SK-N-SH (cell line): ENCODE data around the gene TMOD4. TPM values are rescaled to one million over a fixed set of nuclear protein-coding genes. Genes with fewer than 3 reads are reported as not detected.

ENCODE experiments used
- CTCF ChIA-PET: fragments of 300-600, 350-600 bp; formaldehyde crosslinking; extraction: SDS; loops from one replicate; lab custom pipeline; 2021; lab: Yijun Ruan, JAX
- POLR2A ChIA-PET: fragments of 350-600 bp; sonication (Branson Sonifier 250); formaldehyde crosslinking; extraction: SDS; loops from one replicate; lab custom pipeline; 2020; ENCODE audit warnings: antibody characterized with exemption, inconsistent platforms; lab: Yijun Ruan, JAX
- DNase-seq: peaks from one replicate; pipeline ENCODE4 v3.0.0; 2012
- H2AFZ ChIP-seq: fragments of 200-600 bp; sonication (generic); 2 replicates; pipeline ENCODE4 v1.8.1; 2016; ENCODE audit warnings: antibody characterized with exemption, mild to moderate bottlenecking, low read depth
- H3F3A ChIP-seq: fragments of 200-600 bp; sonication (generic); replicated peaks from 2 replicates; pipeline ENCODE3; 2016; ENCODE audit warnings: antibody characterized with exemption, mild to moderate bottlenecking; ENCODE audit not compliant: insufficient read depth
- H3K27ac ChIP-seq, 2 experiments: fragments of 200-500 bp in 1 of 2; fragments of 200-600 bp in 1 of 2; sonication (Bioruptor generic) in 1 of 2; sonication (generic), shearing (Covaris generic) in 1 of 2; 2 replicates each; pipeline versions ENCODE4 v1.5.1 to v1.6.1; 2014 to 2016; ENCODE audit warnings: low read depth in 2 of 2, inconsistent platforms in 1 of 2, low read length in 1 of 2, mild to moderate bottlenecking in 1 of 2, mixed read lengths in 1 of 2
- H3K27me3 ChIP-seq: fragments of 200-600 bp; sonication (generic), shearing (Covaris generic); 2 replicates; pipeline ENCODE4 v1.6.1; 2016; ENCODE audit warnings: mixed run types; ENCODE audit not compliant: insufficient read depth
- H3K36me3 ChIP-seq, 2 experiments: fragments of 200-500 bp in 1 of 2; fragments of 200-600 bp in 1 of 2; sonication (Bioruptor generic) in 1 of 2; sonication (generic) in 1 of 2; replicated peaks in 1 of 2; 2 replicates each; pipeline versions ENCODE3 to v1.5.1; 2014 to 2016; ENCODE audit warnings: low read length in 1 of 2, mild to moderate bottlenecking in 1 of 2; ENCODE audit not compliant: insufficient read depth in 2 of 2, control insufficient read depth in 1 of 2
- H3K4me1 ChIP-seq, 2 experiments: fragments of 200-500 bp in 1 of 2; fragments of 200-600 bp in 1 of 2; sonication (Bioruptor generic) in 1 of 2; sonication (generic), shearing (Covaris generic) in 1 of 2; 2 replicates each; pipeline versions ENCODE4 v1.5.1 to v1.6.1; 2014 to 2016; ENCODE audit warnings: low read depth in 1 of 2, low read length in 1 of 2, mixed run types in 1 of 2; ENCODE audit not compliant: insufficient read depth in 2 of 2, control insufficient read depth in 1 of 2
- H3K4me2 ChIP-seq: fragments of 200-600 bp; sonication (generic), shearing (Covaris generic); 2 replicates; pipeline ENCODE4 v1.6.1; 2017; ENCODE audit warnings: mixed run types
- H3K4me3 ChIP-seq, 2 experiments: fragments of 200-500 bp in 1 of 2; fragments of 200-600 bp in 1 of 2; sonication (Bioruptor generic) in 1 of 2; sonication (generic), shearing (Covaris generic) in 1 of 2; 2 replicates each; pipeline versions ENCODE4 v1.5.1 to v1.8.1; 2014 to 2016; ENCODE audit warnings: low read depth in 2 of 2, inconsistent platforms in 1 of 2, low read length in 1 of 2, mild to moderate bottlenecking in 1 of 2, mixed read lengths in 1 of 2, moderate library complexity in 1 of 2
- H3K79me2 ChIP-seq: fragments of 200-600 bp; sonication (generic); 2 replicates; pipeline ENCODE4 v1.8.1; 2017; ENCODE audit warnings: mild to moderate bottlenecking; ENCODE audit not compliant: insufficient read depth
- H3K9ac ChIP-seq: fragments of 200-600 bp; sonication (generic); 2 replicates; pipeline ENCODE4 v1.6.1; 2017; ENCODE audit warnings: mixed run types
- H3K9me2 ChIP-seq: fragments of 200-600 bp; sonication (generic); 2 replicates; pipeline ENCODE4 v1.6.1; 2017; ENCODE audit warnings: mixed run types
- H3K9me3 ChIP-seq: fragments of 200-600 bp; sonication (generic); 2 replicates; pipeline ENCODE4 v1.6.1; 2017; ENCODE audit warnings: mixed run types, mild to moderate bottlenecking, moderate library complexity
- H4K20me1 ChIP-seq: fragments of 200-600 bp; sonication (generic); 2 replicates; pipeline ENCODE4 v1.6.1; 2017; ENCODE audit warnings: mild to moderate bottlenecking, mixed run types; ENCODE audit not compliant: insufficient read depth
- CTCF ChIP-seq: fragments of 200-600 bp; sonication (generic); IDR thresholded peaks from 2 replicates; pipeline ENCODE4 v1.6.1; 2017; ENCODE audit warnings: antibody characterized with exemption, mild to moderate bottlenecking, moderate library complexity
- EP300 ChIP-seq, 2 experiments: IDR thresholded peaks; 2 replicates each; pipeline versions ENCODE4 v1.4.0 to v1.6.1; 2012; ENCODE audit warnings: borderline replicate concordance in 1 of 2, low read depth in 1 of 2, low read length in 1 of 2
- FOSL2 ChIP-seq: IDR thresholded peaks from 2 replicates; pipeline ENCODE4 v1.4.0; 2012; ENCODE audit warnings: low read depth, mild to moderate bottlenecking, moderate library complexity, borderline replicate concordance
- GATA2 ChIP-seq: sonication (generic); formaldehyde crosslinking; IDR thresholded peaks from 2 replicates; pipeline ENCODE4 v1.5.0; 2020; ENCODE audit warnings: mild to moderate bottlenecking, missing genetic modification reagents
- MAX ChIP-seq: IDR thresholded peaks from 2 replicates; pipeline ENCODE4 v1.4.0; 2012; ENCODE audit warnings: low read depth
- MXI1 ChIP-seq: IDR thresholded peaks from 2 replicates; pipeline ENCODE4 v1.6.1; 2012; ENCODE audit warnings: mild to moderate bottlenecking, low read depth, low read length, improper control_type of control experiment
- POLR2AphosphoS5 ChIP-seq: IDR thresholded peaks from 2 replicates; pipeline ENCODE4 v1.6.1; 2012; ENCODE audit warnings: low read depth, low read length
- RAD21 ChIP-seq: IDR thresholded peaks from 2 replicates; pipeline ENCODE4 v1.6.1; 2012; ENCODE audit warnings: mild to moderate bottlenecking, low read length
- RCOR1 ChIP-seq: fragments of 150-350 bp; IDR thresholded peaks from 2 replicates; pipeline ENCODE4 v1.6.1; 2017; ENCODE audit warnings: antibody characterized with exemption, low read length
- SIN3A ChIP-seq: IDR thresholded peaks from 2 replicates; pipeline ENCODE4 v1.6.1; 2012; ENCODE audit warnings: low read depth, mild to moderate bottlenecking, low read length, moderate library complexity, borderline replicate concordance
- SMC3 ChIP-seq: IDR thresholded peaks from 2 replicates; pipeline ENCODE4 v1.6.1; 2012; ENCODE audit warnings: low read depth, low read length, improper control_type of control experiment
- TAF1 ChIP-seq: IDR thresholded peaks from 2 replicates; pipeline ENCODE4 v1.6.1; 2012; ENCODE audit warnings: low read depth, mild to moderate bottlenecking, low read length, moderate library complexity, borderline replicate concordance
- TCF12 ChIP-seq: IDR thresholded peaks from 2 replicates; pipeline ENCODE4 v1.4.0; 2012
- USF1 ChIP-seq: IDR thresholded peaks from 2 replicates; pipeline ENCODE4 v1.4.0; 2012; ENCODE audit warnings: low read depth, borderline replicate concordance
- WGBS: methylation state at CpG from one replicate; pipeline ENCODE4 v1.1.6; 2017; ENCODE audit warnings: low lambda C conversion rate; 5-methylcytosine and 5-hydroxymethylcytosine counted together
- polyA plus RNA-seq, 3 experiments: library from polyadenylated mRNA; depleted of rRNA; stranded (reverse); fragments of >200 nt; gene quantifications; 2 replicates each; pipeline ENCODE4 v1.2.3, GENCODE V29; 2012

Gene TMOD4
- polyA plus RNA-seq, 1 of the 3 experiments (the other 2 are of a cell fraction), result 0.59 TPM

- Histone ChIP-seq H3F3A (peaks cover 46% of the 10 kb centered on the region), H3K4me1 (peaks cover 5 to 10% of the 10 kb centered on the region in 2 experiments; a peak in 3 of 4 replicates), H3K9me2 (no peaks in the 10 kb centered on the region), H3K27ac (peak overlapping the region; percentile 80 to 93), H3K9ac (peak overlapping the region; percentile 53; the same call in 1 of the 2 replicates)
- TF ChIP-seq FOSL2 (no peak), TAF1 (no peak), SMC3 (peak; percentile 60), GATA2 (peak; percentile 72), RCOR1 (peak; percentile 58; the same call in 1 of the 2 replicates), SIN3A (no peak), CTCF (peak; percentile 79), RAD21 (peak; percentile 66), TCF12 (no peak), POLR2AphosphoS5 (no peak), MXI1 (no peak), MAX (peak; percentile 17; the same call in 1 of the 2 replicates), EP300 (IDR thresholded peaks at IDR 0.05; ENCODE audit: borderline replicate concordance in 1 of 2, low read depth in 1 of 2, low read length in 1 of 2) (peak in 1 of 2 experiments; percentile 14; a peak in 1 of 4 replicates), USF1 (no peak)
- TF ChIP-seq, all 33 proteins: peak for 7
- peak overlapping the region; percentile 91 for H2AFZ ChIP-seq
- H3K27me3 ChIP-seq, result no peaks in the 10 kb centered on the region
- H3K4me2 ChIP-seq, result peak overlapping the region; percentile 61
- peak overlapping the region; percentile 12 to 51; a peak in 3 of 4 replicates for H3K4me3 ChIP-seq
- H3K36me3 ChIP-seq, result peaks cover 0 to 5% of the 10 kb centered on the region in 2 experiments
- no peaks in the 10 kb centered on the region for H3K9me3 ChIP-seq
- peaks cover 19% of the 10 kb centered on the region for H4K20me1 ChIP-seq
- peaks cover 30% of the 10 kb centered on the region for H3K79me2 ChIP-seq
- 25% methylated on average over 14 of the region's 14 CpGs for WGBS
- POLR2A ChIA-PET, result interaction anchor here (0.7 kb wide), 1 partner anchor 32 kb away, joined by 3 read pairs; no protein-coding TSS in a partner anchor
- CTCF ChIA-PET, result interaction anchor here (0.9 to 3.0 kb wide), 2 partner anchors 53 to 55 kb away, joined by 4 to 27 read pairs; no protein-coding TSS in a partner anchor
- DNase-seq, result peak; percentile 62
Measured at GRCh38 chr1:151196292-151196800, 20.6 kb upstream of the TMOD4 start.
